ENCODE measurements around the gene LYRM2. TPM values are rescaled to one million over a fixed set of nuclear protein-coding genes. Genes with fewer than 3 reads are reported as not detected.

Gene LYRM2
- polyA plus RNA-seq, 3 donors: 9.5 to 26.7 (median 13.8) TPM

GRCh38 chr6:89605861-89606260, 32.7 kb downstream of the LYRM2 start:
- no peak overlapping the region for H3K27ac ChIP-seq (ENCODE audit: low read depth, low read length)
- 89 to 94% (median 92%) methylated on average over 5 of the region's 5 CpGs for WGBS, 3 donors

- H3K27ac ChIP-seq (ENCODE audit: low read depth, low read length): no peak overlapping the region
- 84 to 88% (median 84%) methylated on average over 5 of the region's 5 CpGs for WGBS, 3 donors
Measured at GRCh38 chr6:89604653-89605052, 33.9 kb downstream of the LYRM2 start.

- WGBS, 3 donors: 94 to 97% (median 96%) methylated on average over 6 of the region's 6 CpGs
Measured at GRCh38 chr6:89602166-89602565, 36.4 kb downstream of the LYRM2 start.

GRCh38 chr6:89599727-89600126, 38.8 kb downstream of the LYRM2 start:
- no peak overlapping the region for H3K27ac ChIP-seq (ENCODE audit: low read depth, low read length)
- WGBS, 3 donors: 60 to 76% (median 67%) methylated on average over 7 of the region's 7 CpGs

More at GRCh38 chr6:89602166-89602565, 36.4 kb downstream of the LYRM2 start:
- no peak overlapping the region for H3K27ac ChIP-seq (ENCODE audit: low read depth, low read length)

GRCh38 chr6:89597988-89598387, 40.6 kb downstream of the LYRM2 start:
- 24 to 42% (median 30%) methylated on average over 3 of the region's 3 CpGs for WGBS, 3 donors
- H3K27ac ChIP-seq (ENCODE audit: low read depth, low read length): no peak overlapping the region

GRCh38 chr6:89597372-89597771, 41.2 kb downstream of the LYRM2 start:
- WGBS, 3 donors: 47 to 98% (median 70%) methylated on average over 2 of the region's 2 CpGs

GRCh38 chr6:89596484-89596883, 42.1 kb downstream of the LYRM2 start:
- no peak overlapping the region for H3K27ac ChIP-seq (ENCODE audit: low read depth, low read length)
- 90 to 100% (median 93%) methylated on average over 1 of the region's 1 CpG for WGBS, 3 donors

More at GRCh38 chr6:89597372-89597771, 41.2 kb downstream of the LYRM2 start:
- H3K27ac ChIP-seq (ENCODE audit: low read depth, low read length): no peak overlapping the region

GRCh38 chr6:89596056-89596455, 42.5 kb downstream of the LYRM2 start:
- H3K27ac ChIP-seq (ENCODE audit: low read depth, low read length): no peak overlapping the region
- 73 to 92% (median 74%) methylated on average over 2 of the region's 2 CpGs for WGBS, 3 donors

GRCh38 chr6:89591745-89592144, 46.8 kb downstream of the LYRM2 start:
- WGBS, 3 donors: 92 to 93% (median 93%) methylated on average over 4 of the region's 4 CpGs
- no peak overlapping the region for H3K27ac ChIP-seq (ENCODE audit: low read depth, low read length)

- no peak overlapping the region for H3K27ac ChIP-seq (ENCODE audit: low read depth, low read length)
- WGBS, 3 donors: 75 to 86% (median 83%) methylated on average over 2 of the region's 2 CpGs
Measured at GRCh38 chr6:89590133-89590532, 48.4 kb downstream of the LYRM2 start.

GRCh38 chr6:89589297-89590025, 49.1 kb downstream of the LYRM2 start:
- WGBS, 3 donors: 75 to 80% (median 78%) methylated on average over 7 of the region's 7 CpGs

GRCh38 chr6:89585154-89585553, 53.4 kb downstream of the LYRM2 start:
- 78 to 82% (median 79%) methylated on average over 1 of the region's 1 CpG for WGBS, 3 donors
- no peak overlapping the region for H3K27ac ChIP-seq (ENCODE audit: low read depth, low read length)

More at GRCh38 chr6:89589297-89590025, 49.1 kb downstream of the LYRM2 start:
- H3K27ac ChIP-seq (ENCODE audit: low read depth, low read length): no peak overlapping the region

- H3K27ac ChIP-seq (ENCODE audit: low read depth, low read length): no peak overlapping the region
- WGBS, 3 donors: 90 to 91% (median 90%) methylated on average over 3 of the region's 3 CpGs
Measured at GRCh38 chr6:89584539-89584938, 54.0 kb downstream of the LYRM2 start.

- WGBS, 3 donors: 94 to 98% (median 96%) methylated on average over 2 of the region's 2 CpGs
- no peak overlapping the region for H3K27ac ChIP-seq (ENCODE audit: low read depth, low read length)
Measured at GRCh38 chr6:89583559-89583958, 55.0 kb downstream of the LYRM2 start.

GRCh38 chr6:89582669-89583325, 55.8 kb downstream of the LYRM2 start:
- H3K27ac ChIP-seq (ENCODE audit: low read depth, low read length): no peak overlapping the region
- 76 to 81% (median 78%) methylated on average over 4 of the region's 4 CpGs for WGBS, 3 donors

GRCh38 chr6:89581689-89582088, 56.9 kb downstream of the LYRM2 start:
- H3K27ac ChIP-seq (ENCODE audit: low read depth, low read length): no peak overlapping the region
- whole genome bisulfite sequencing, 3 donors: 76 to 89% (median 87%) methylated on average over 4 of the region's 4 CpGs

GRCh38 chr6:89580997-89581666, 57.4 kb downstream of the LYRM2 start:
- 82 to 89% (median 89%) methylated on average over 3 of the region's 3 CpGs for WGBS, 3 donors

GRCh38 chr6:89575562-89575960, 63.0 kb downstream of the LYRM2 start:
- WGBS, 3 donors: 82 to 86% (median 85%) methylated on average over 2 of the region's 2 CpGs
- H3K27ac ChIP-seq (ENCODE audit: low read depth, low read length): no peak overlapping the region

More at GRCh38 chr6:89580997-89581666, 57.4 kb downstream of the LYRM2 start:
- H3K27ac ChIP-seq (ENCODE audit: low read depth, low read length): no peak overlapping the region

GRCh38 chr6:89574910-89575561, 63.5 kb downstream of the LYRM2 start:
- WGBS, 3 donors: 77 to 93% (median 83%) methylated on average over 2 of the region's 2 CpGs
- H3K27ac ChIP-seq (ENCODE audit: low read depth, low read length): no peak overlapping the region

Measured in adipose tissue (tissue), 3 donors.